GM18498 (cell line): ENCODE measurements around the gene ZNF207.
"Not testable (repeated sequence)": the region's sequence is repeated elsewhere in the genome, so short reads cannot be mapped to it uniquely, and the experiment has no call there.

Experiments
- ATAC-seq: cut with Tn5 transposase; IDR thresholded peaks from one replicate; pipeline ENCODE4 v1.9.1; 2021; ENCODE audit warnings: mild to moderate bottlenecking, moderate library complexity; ENCODE audit not compliant: unreplicated experiment

ZNF207 gene

GRCh38 chr17:32349854-32350665 lies at the start of gene ZNF207:
TSS of gene ZNF207 (plus strand) at chr17:32350157. CDS start at chr17:32350286, 129 bp downstream.
- peak; percentile 93 for ATAC-seq

- no peak for ATAC-seq
These were observed 47.9 kb upstream of the ZNF207 start for GRCh38 chr17:32302037-32302436.

GRCh38 chr17:32302860-32303649 lies 46.9 kb upstream of the ZNF207 start:
- ATAC-seq, result no peak

- no peak for ATAC-seq
These were observed 46.1 kb upstream of the ZNF207 start for GRCh38 chr17:32303781-32304288.

GRCh38 chr17:32305049-32305448 lies 44.9 kb upstream of the ZNF207 start:
- no peak for ATAC-seq

GRCh38 chr17:32307658-32308057 lies 42.3 kb upstream of the ZNF207 start:
- no peak for ATAC-seq

- no peak for ATAC-seq
These were observed 38.9 kb upstream of the ZNF207 start for GRCh38 chr17:32311028-32311536.

- ATAC-seq, result no peak
These were observed 35.3 kb upstream of the ZNF207 start for GRCh38 chr17:32314636-32315035.

GRCh38 chr17:32315171-32315570 lies 34.8 kb upstream of the ZNF207 start:
- no peak for ATAC-seq

GRCh38 chr17:32316653-32317052 lies 33.3 kb upstream of the ZNF207 start:
- ATAC-seq, result not testable (repeated sequence)

- no peak for ATAC-seq
These were observed 32.6 kb upstream of the ZNF207 start for GRCh38 chr17:32317353-32317752.

- no peak for ATAC-seq
These were observed 31.9 kb upstream of the ZNF207 start for GRCh38 chr17:32318071-32318470.

- peak; percentile 61 for ATAC-seq
These were observed 30.4 kb upstream of the ZNF207 start for GRCh38 chr17:32319548-32319905.

- not testable (repeated sequence) for ATAC-seq
These were observed 29.9 kb upstream of the ZNF207 start for GRCh38 chr17:32320080-32320479.

- no peak for ATAC-seq
These were observed 29.1 kb upstream of the ZNF207 start for GRCh38 chr17:32320847-32321246.

GRCh38 chr17:32323046-32323445 lies 26.9 kb upstream of the ZNF207 start:
- ATAC-seq, result no peak

- no peak for ATAC-seq
These were observed 26.0 kb upstream of the ZNF207 start for GRCh38 chr17:32323811-32324491.

- ATAC-seq, result no peak
These were observed 22.0 kb upstream of the ZNF207 start for GRCh38 chr17:32327911-32328310.

GRCh38 chr17:32330147-32330546 lies 19.8 kb upstream of the ZNF207 start:
- no peak for ATAC-seq

- no peak for ATAC-seq
These were observed 18.5 kb upstream of the ZNF207 start for GRCh38 chr17:32331243-32332040.
